Parathyroid adenoma (tissue), 2 donors: ENCODE measurements around the gene PRMT9.

ENCODE experiments used
- H2AFZ ChIP-seq: fragments of 300-600 bp; sonication (generic); one replicate; pipeline ENCODE4 v1.7.0; 2017; ENCODE audit warnings: antibody characterized with exemption, mild to moderate bottlenecking
- H3K27ac ChIP-seq: fragments of 300-600 bp; sonication (generic); one replicate; pipeline ENCODE4 v1.7.0; 2017
- H3K27me3 ChIP-seq: fragments of 300-600 bp; sonication (generic); one replicate; pipeline ENCODE4 v1.7.0; 2017; ENCODE audit warnings: low read length; ENCODE audit not compliant: control insufficient read depth, insufficient read depth
- H3K36me3 ChIP-seq: fragments of 300-600 bp; sonication (generic); one replicate; pipeline ENCODE4 v1.7.0; 2017; ENCODE audit warnings: low read length; ENCODE audit not compliant: control insufficient read depth, insufficient read depth
- H3K4me1 ChIP-seq: fragments of 300-600 bp; sonication (generic); one replicate; pipeline ENCODE4 v1.7.0; 2017; ENCODE audit warnings: control low read depth
- H3K4me2 ChIP-seq: fragments of 300-600 bp; sonication (generic); one replicate; pipeline ENCODE4 v1.7.0; 2017; ENCODE audit warnings: low read length
- H3K4me3 ChIP-seq: fragments of 300-600 bp; sonication (generic); one replicate; pipeline ENCODE4 v1.7.0; 2017; ENCODE audit warnings: low read depth, low read length
- H3K79me2 ChIP-seq: fragments of 300-600 bp; sonication (generic); one replicate; pipeline ENCODE4 v1.7.0; 2017; ENCODE audit warnings: control low read depth
- H3K9ac ChIP-seq: fragments of 300-600 bp; sonication (generic); one replicate; pipeline ENCODE4 v1.7.0; 2017; ENCODE audit warnings: mild to moderate bottlenecking
- H3K9me3 ChIP-seq: fragments of 300-600 bp; sonication (generic); one replicate; pipeline ENCODE4 v1.7.0; 2017; ENCODE audit warnings: low read length; ENCODE audit not compliant: control insufficient read depth
- TF ChIP-seq, protein P1 (sequence below): fragments of 300-600 bp; sonication (generic); IDR thresholded peaks from one replicate; pipeline ENCODE4 v1.7.0; 2017; ENCODE audit warnings: antibody characterized with exemption, mild to moderate bottlenecking
- donor health status: primary hyperparathyroidism.

The PRMT9 gene

DNA sequence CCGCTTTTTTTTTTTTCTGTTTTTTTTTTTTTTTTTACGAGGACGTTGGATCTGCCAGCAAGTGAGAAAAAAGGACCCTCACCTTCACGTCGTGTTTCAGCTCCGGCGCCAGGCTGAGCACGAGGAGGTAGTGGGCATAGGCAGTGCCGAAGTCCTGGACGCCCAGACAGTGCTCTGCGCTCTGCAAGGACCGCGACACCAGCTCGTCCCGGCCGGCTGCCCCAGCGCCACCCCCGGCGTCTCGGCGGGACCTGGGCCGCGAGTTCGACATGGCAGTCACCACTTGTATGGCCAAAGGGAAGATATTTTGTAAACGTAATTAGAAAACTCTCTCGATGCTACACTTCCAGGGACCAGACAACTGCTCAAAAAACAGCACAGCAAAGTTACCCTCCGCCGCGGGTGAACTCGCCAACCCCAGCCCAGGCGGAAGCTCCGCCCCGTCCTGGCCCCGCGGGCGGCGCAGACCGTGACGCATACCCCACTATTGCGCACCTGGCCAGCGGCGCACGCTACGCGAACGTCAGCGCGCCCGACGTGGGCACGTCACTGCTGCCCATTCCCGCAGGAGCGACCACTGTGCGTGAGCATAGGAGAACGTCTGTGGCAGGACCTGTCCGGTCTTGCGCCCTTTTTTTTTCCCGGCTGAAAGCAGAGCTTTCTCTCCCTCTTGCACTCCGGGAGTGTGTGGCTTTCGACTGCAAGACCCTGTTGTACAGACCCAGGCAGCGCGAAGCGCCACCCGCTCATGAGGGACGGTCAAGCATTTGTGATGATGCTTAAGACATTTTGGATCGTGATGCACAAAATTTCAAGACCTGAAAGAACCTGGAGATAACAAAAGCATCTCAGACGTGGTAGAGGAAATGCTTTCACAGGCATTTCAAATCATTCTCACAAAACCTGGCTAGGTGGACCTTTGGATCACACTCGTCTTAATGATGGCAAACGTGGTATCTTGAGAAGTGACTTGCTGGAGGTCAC, at the start of gene PRMT9:
TSS of gene PRMT9 (minus strand) at position 447 of the 984 bp plus-strand sequence. CDS start at position 271, 176 bp downstream.
- H3K9ac ChIP-seq: no peak within 1 kb of the TSS
- no peaks in the 10 kb centered on the region for H3K4me1 ChIP-seq
- H3K9me3 ChIP-seq: no peaks in the 10 kb centered on the region
- H3K27me3 ChIP-seq: no peaks in the 10 kb centered on the region
- H3K36me3 ChIP-seq: no peaks in the 10 kb centered on the region
- H3K79me2 ChIP-seq: peaks cover 2% of the 10 kb centered on the region
- TF ChIP-seq, protein P1, sequence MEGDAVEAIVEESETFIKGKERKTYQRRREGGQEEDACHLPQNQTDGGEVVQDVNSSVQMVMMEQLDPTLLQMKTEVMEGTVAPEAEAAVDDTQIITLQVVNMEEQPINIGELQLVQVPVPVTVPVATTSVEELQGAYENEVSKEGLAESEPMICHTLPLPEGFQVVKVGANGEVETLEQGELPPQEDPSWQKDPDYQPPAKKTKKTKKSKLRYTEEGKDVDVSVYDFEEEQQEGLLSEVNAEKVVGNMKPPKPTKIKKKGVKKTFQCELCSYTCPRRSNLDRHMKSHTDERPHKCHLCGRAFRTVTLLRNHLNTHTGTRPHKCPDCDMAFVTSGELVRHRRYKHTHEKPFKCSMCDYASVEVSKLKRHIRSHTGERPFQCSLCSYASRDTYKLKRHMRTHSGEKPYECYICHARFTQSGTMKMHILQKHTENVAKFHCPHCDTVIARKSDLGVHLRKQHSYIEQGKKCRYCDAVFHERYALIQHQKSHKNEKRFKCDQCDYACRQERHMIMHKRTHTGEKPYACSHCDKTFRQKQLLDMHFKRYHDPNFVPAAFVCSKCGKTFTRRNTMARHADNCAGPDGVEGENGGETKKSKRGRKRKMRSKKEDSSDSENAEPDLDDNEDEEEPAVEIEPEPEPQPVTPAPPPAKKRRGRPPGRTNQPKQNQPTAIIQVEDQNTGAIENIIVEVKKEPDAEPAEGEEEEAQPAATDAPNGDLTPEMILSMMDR: no peak
- peak within 1 kb of the TSS; percentile 89 for H2AFZ ChIP-seq
- H3K4me3 ChIP-seq: peak within 1 kb of the TSS; percentile 62
- H3K27ac ChIP-seq: peak within 1 kb of the TSS; percentile 83
- H3K4me2 ChIP-seq: peak within 1 kb of the TSS; percentile 80

DNA sequence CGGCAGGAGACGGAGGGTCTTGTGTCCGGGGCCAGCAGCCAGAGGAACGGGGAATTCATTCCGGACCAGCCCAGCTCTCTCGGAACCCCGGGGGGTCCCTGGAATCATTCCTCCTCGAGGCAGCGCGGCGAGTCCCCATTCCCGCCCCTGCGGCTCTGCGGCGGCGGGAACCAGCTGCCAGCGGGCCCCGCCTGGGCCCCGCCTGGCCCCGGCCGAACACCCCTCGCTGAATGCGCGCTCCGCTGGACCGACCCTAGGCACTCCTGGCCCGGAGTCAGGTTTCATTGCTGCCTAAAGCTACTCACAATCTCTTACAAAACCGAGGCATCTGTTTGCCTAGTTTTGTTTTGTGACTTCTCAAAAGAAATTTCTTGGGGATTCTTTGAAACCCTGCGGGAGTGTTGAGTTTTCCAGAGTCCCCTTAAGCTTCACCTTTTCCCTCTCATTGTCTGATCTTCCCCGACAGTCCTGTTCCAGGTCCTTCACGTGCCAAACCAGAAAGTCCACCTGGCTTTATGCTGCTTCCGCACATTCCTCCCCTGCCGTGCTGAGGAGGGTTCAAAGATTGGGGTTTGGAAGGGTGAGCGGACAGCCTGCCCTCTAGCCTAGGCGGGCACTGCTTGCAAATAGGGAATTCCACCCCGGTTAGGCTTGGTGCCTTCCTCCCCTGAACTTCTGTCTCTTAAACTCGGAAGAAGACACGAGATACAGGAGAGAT, 48.7 kb upstream of the PRMT9 start:
- no peaks in the 10 kb centered on the region for H3K27me3 ChIP-seq
- TF ChIP-seq, protein P1: no peak
- peaks cover 2% of the 10 kb centered on the region for H3K79me2 ChIP-seq

DNA sequence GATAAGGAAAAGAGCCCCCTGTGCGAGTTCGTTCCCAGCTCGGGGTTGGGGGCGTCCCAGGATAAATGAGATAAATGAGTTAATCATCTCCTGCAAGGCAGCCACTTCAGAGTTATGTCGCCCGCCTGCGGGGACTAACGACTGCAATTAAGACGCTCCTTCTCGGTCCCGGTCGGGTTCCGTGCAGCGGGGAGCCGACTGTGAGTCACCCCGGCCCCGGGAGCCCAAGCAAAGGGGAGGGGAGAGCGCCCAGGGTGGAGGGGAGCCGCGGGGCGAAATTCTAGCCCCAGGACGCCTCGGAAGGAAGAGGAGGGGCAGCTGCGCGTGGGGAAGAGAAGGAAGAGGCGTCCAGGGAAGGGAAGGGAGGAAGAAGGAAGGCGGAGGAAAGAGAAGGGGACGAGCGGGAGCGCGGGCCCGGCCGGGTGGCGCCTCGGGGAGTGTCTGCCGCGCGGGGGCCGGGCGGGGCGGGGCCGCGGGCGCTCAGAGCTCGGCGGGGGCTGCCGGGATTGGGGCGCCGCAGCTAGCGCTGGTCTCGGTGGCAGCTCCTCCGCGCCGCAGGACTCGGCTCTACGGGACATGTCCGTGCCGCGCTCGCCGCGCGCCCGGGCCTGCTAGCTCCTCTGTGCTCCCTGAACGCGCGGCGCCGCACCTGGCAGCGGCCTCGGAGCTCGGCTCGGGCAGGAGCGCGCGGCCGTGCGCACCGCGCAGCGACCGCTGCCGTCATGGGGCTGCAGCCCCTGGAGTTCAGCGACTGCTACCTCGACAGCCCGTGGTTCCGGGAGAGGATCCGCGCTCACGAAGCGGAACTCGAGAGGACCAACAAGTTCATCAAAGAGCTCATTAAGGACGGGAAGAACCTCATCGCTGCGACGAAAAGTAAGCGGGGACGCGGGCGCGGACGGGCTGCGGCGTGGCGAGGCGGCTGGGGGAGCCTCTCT, 47.9 kb upstream of the PRMT9 start, which contains the start of gene ARHGAP10:
TSS of gene ARHGAP10 (plus strand) at position 509 of the 938 bp plus-strand sequence. CDS start at position 723, 214 bp downstream.
- Histone ChIP-seq H3K79me2 (peaks cover 2% of the 10 kb centered on the region), H3K9me3 (no peaks in the 10 kb centered on the region), H3K4me1 (no peaks in the 10 kb centered on the region), H3K27me3 (no peaks in the 10 kb centered on the region), H3K4me3 (peak within 1 kb of the TSS; percentile 77), H3K36me3 (no peaks in the 10 kb centered on the region), H3K9ac (peak within 1 kb of the TSS; percentile 53), H3K27ac (peak within 1 kb of the TSS; percentile 87), H2AFZ (peak within 1 kb of the TSS; percentile 93), H3K4me2 (peak within 1 kb of the TSS; percentile 87)
- TF ChIP-seq, protein P1: no peak

More for the DNA sequence above, 48.7 kb upstream of the PRMT9 start:
- H3K27ac ChIP-seq: peak overlapping the region; percentile 87
- no peak overlapping the region for H3K9ac ChIP-seq
- H3K36me3 ChIP-seq: no peaks in the 10 kb centered on the region
- no peaks in the 10 kb centered on the region for H3K4me1 ChIP-seq
- peak overlapping the region; percentile 89 for H2AFZ ChIP-seq
- H3K9me3 ChIP-seq: no peaks in the 10 kb centered on the region
- H3K4me3 ChIP-seq: peak overlapping the region; percentile 76
- peak overlapping the region; percentile 86 for H3K4me2 ChIP-seq

DNA sequence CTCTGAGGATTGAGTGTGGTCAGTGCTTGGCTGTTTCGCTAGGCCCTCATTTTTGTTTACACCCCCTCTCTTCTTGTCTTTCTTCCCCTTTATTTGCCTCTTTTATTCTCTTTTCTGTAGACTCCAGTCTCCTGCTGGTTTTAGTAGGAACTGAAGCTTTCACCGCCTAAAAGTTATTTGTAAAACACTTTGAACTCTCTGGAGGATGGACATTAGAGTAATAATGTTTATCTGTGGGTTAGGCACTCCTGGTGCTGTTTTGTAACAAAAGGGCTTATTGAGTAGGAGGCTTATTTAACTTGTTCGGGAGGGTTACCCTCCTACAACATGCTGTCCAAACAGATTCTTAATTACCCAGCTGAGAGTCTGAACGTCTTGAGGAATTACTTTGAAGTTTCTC, 46.4 kb upstream of the PRMT9 start:
- Histone ChIP-seq H3K27ac (no peak overlapping the region), H3K36me3 (no peaks in the 10 kb centered on the region), H3K79me2 (no peaks in the 10 kb centered on the region), H3K9ac (no peak overlapping the region), H3K27me3 (no peaks in the 10 kb centered on the region), H3K4me1 (no peaks in the 10 kb centered on the region), H3K4me2 (no peak overlapping the region), H3K4me3 (no peak overlapping the region), H3K9me3 (no peaks in the 10 kb centered on the region), H2AFZ (no peak overlapping the region)
- TF ChIP-seq, protein P1: no peak
